Kidney epithelial cell (primary cell): ENCODE data around the gene BSDC1. TPM values are rescaled to one million over a fixed set of nuclear protein-coding genes. Genes with fewer than 3 reads are reported as not detected.

ENCODE experiments used
- DNase-seq: peaks from one replicate; pipeline ENCODE4 v3.0.0-alpha.2; 2010; ENCODE audit warnings: low read depth
- H3K27me3 ChIP-seq: 2 replicates; pipeline ENCODE4 v1.6.0; 2011; ENCODE audit warnings: low read length; ENCODE audit not compliant: control insufficient read depth, insufficient read depth
- H3K36me3 ChIP-seq: 2 replicates; pipeline ENCODE4 v1.5.1; 2011; ENCODE audit warnings: low read length; ENCODE audit not compliant: control insufficient read depth, insufficient read depth
- H3K4me3 ChIP-seq: 2 replicates; pipeline ENCODE4 v1.5.1; 2011; ENCODE audit warnings: low read depth, mild to moderate bottlenecking, control low read depth, low read length
- total RNA-seq: library from RNA; depleted of rRNA; stranded (reverse); fragments of >200 nt; gene quantifications from 2 replicates; pipeline ENCODE4 v1.2.3, GENCODE V29; 2015
- TF ChIP-seq, protein P1 (sequence below): IDR thresholded peaks from 2 replicates; pipeline ENCODE4 v1.5.1; 2011; ENCODE audit warnings: mild to moderate bottlenecking, moderate library complexity, low read length, control low read depth, inconsistent platforms; ENCODE audit not compliant: insufficient read depth, poor library complexity, severe bottlenecking

The BSDC1 gene
- total RNA-seq, 1 donor from 2014 or later: 81.6 TPM

- TF ChIP-seq, protein P1, sequence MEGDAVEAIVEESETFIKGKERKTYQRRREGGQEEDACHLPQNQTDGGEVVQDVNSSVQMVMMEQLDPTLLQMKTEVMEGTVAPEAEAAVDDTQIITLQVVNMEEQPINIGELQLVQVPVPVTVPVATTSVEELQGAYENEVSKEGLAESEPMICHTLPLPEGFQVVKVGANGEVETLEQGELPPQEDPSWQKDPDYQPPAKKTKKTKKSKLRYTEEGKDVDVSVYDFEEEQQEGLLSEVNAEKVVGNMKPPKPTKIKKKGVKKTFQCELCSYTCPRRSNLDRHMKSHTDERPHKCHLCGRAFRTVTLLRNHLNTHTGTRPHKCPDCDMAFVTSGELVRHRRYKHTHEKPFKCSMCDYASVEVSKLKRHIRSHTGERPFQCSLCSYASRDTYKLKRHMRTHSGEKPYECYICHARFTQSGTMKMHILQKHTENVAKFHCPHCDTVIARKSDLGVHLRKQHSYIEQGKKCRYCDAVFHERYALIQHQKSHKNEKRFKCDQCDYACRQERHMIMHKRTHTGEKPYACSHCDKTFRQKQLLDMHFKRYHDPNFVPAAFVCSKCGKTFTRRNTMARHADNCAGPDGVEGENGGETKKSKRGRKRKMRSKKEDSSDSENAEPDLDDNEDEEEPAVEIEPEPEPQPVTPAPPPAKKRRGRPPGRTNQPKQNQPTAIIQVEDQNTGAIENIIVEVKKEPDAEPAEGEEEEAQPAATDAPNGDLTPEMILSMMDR: no peak
- no peak for DNase-seq
- Histone ChIP-seq H3K27me3 (no peaks in the 10 kb centered on the region), H3K36me3 (no peaks in the 10 kb centered on the region), H3K4me3 (no peak overlapping the region)
Measured at GRCh38 chr1:32406629-32407111, 12.4 kb upstream of the BSDC1 start.

- Histone ChIP-seq H3K4me3 (no peak overlapping the region), H3K27me3 (no peaks in the 10 kb centered on the region), H3K36me3 (no peaks in the 10 kb centered on the region)
- TF ChIP-seq, protein P1: no peak
- no peak for DNase-seq
Measured at GRCh38 chr1:32405672-32406467, 11.6 kb upstream of the BSDC1 start.

DNA sequence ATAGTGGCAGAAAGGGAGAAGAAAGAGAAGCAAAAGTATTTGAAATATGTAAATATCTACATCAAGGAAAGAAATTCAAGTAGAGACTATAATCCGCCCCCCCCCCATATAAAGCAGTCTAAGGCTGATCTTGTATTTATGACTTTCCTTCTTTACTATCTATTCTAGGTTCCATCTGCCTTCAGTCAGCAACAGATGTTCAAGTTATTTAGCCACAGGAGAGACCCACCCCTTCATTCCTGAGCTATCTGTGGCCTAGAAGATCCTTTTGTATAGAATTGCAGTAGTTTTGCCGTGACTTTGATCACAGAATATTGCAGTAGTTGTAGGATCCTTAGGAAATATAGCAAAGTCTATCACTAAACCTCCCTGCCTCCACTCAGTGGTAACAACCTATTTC, 10.7 kb upstream of the BSDC1 start:
- no peak for DNase-seq
- TF ChIP-seq, protein P1: no peak
- no peaks in the 10 kb centered on the region for H3K36me3 ChIP-seq
- H3K27me3 ChIP-seq: no peaks in the 10 kb centered on the region
- H3K4me3 ChIP-seq: no peak overlapping the region

GRCh38 chr1:32400876-32401631, 6.8 kb upstream of the BSDC1 start:
- DNase-seq: peak; percentile 29
- Histone ChIP-seq H3K36me3 (no peaks in the 10 kb centered on the region), H3K27me3 (no peaks in the 10 kb centered on the region), H3K4me3 (no peak overlapping the region)
- TF ChIP-seq, protein P1: peak; percentile 91

- no peaks in the 10 kb centered on the region for H3K27me3 ChIP-seq
- no peak overlapping the region for H3K4me3 ChIP-seq
- H3K36me3 ChIP-seq: no peaks in the 10 kb centered on the region
- no peak for DNase-seq
- TF ChIP-seq, protein P1: no peak
Measured at GRCh38 chr1:32399843-32400242, 5.6 kb upstream of the BSDC1 start.
